ENCODE results near the gene SGSM2. TPM values are rescaled to one million over a fixed set of nuclear protein-coding genes. Genes with fewer than 3 reads are reported as not detected.

SGSM2 gene
- total RNA-seq, 2 experiments from 2014 or later, result 65.9 to 67.8 TPM

DNA sequence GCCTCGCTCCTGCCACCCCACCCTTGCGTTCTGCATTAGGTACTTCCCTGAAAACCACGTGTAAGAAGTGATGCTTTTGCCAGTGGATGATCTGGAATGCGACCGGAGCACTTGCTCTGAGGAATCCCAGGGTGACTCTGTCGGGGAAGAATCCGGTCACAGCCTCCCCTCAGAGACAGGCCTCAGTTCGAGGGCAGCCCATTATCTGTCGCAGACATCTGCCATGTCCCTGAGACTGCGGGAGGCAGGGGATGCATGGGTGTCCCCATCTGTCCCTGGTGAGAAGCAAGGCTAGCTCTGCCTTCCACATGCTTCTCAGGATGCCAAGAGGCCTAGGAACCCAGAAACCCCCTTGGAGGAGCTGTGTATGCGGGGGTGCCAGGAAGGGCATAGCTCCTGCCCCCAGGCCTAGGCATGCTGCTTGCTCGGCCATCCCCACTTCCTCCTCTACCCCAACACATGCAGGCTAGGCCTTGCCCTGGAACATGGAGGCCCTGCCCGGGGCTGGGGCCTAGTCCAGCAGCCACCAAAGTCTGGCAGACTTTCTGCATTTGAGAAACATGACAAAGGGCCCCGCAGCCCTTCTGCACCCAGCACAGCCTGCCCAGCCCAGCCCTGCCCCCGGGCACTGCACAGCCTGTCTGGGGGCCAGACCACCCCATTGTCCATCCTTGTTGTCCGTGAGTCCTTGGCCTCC is 43.1 kb downstream of the SGSM2 start:
- H3K9me3 Mint-ChIP-seq (ENCODE audit: insufficient read depth), result no peaks in the 10 kb centered on the region
- peaks cover 3% of the 10 kb centered on the region for H3K4me1 Mint-ChIP-seq (ENCODE audit: low read depth)
- ChIA-PET POLR2A (interaction anchor here (3.3 kb wide), 1 partner anchor 36 kb away, joined by 30 read pairs; no protein-coding TSS in a partner anchor), CTCF (interaction anchor here (0.6 to 10.0 kb wide), 4 partner anchors 12 to 212 kb away, joined by 3 to 479 read pairs (median 104); partner anchors contain the start of gene MNT)
- no peak overlapping the region for H3K27ac Mint-ChIP-seq
- H3K36me3 Mint-ChIP-seq (ENCODE audit: low read depth), result peaks cover 7% of the 10 kb centered on the region
- no peak overlapping the region for H3K4me3 Mint-ChIP-seq
- DNase-seq, result no peak
- no peaks in the 10 kb centered on the region for H3K27me3 Mint-ChIP-seq (ENCODE audit: low read depth)
- ATAC-seq, result no peak

DNA sequence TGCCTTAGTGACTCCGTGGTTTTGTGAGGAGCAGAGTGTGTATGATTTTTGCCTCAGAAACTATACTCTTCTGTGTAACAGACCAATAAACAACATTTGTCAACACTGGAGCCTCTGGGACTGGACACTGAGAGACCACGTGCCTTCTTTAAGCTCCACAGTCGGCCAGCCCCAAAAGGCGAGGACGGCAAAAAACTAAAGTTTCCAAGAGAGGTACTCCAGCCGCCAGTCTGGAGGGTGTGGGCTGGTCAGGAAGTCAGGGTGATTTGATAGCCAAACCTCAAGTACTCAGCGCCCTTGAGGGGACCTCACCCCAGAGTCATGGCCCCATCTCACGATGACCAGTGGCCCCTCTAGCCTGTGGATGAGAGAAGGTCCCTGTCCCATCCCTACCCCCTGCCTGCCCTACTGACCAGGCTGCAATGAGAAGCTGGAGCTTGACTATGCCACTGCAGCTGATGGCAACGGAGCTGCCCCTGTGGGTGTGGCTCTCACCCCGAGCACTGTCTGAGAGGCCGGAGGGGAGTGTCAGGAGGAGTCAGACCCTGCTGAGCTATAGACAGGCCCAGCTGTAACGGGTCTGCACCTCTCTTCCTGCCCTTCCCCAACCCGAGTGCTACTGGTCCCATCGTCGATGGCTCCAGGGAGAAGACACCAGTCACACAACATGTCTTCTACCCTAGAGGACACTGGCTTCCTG is 43.8 kb downstream of the SGSM2 start:
- Mint-ChIP-seq H3K27ac (no peak overlapping the region), H3K27me3 (ENCODE audit: low read depth) (no peaks in the 10 kb centered on the region), H3K36me3 (ENCODE audit: low read depth) (peaks cover 7% of the 10 kb centered on the region), H3K9me3 (ENCODE audit: insufficient read depth) (no peaks in the 10 kb centered on the region), H3K4me3 (no peak overlapping the region), H3K4me1 (ENCODE audit: low read depth) (peaks cover 3% of the 10 kb centered on the region)
- ATAC-seq (no peak), DNase-seq (no peak)
- CTCF ChIA-PET, result interaction anchor here (1.5 to 10.0 kb wide), 5 partner anchors 12 to 456 kb away, joined by 4 to 479 read pairs (median 95); partner anchors contain the start of genes MNT and PAFAH1B1
- POLR2A ChIA-PET, result interaction anchor here (1.2 to 3.3 kb wide), 3 partner anchors 20 to 35 kb away, joined by 3 to 30 read pairs (median 21); partner anchors contain the start of gene MNT

DNA sequence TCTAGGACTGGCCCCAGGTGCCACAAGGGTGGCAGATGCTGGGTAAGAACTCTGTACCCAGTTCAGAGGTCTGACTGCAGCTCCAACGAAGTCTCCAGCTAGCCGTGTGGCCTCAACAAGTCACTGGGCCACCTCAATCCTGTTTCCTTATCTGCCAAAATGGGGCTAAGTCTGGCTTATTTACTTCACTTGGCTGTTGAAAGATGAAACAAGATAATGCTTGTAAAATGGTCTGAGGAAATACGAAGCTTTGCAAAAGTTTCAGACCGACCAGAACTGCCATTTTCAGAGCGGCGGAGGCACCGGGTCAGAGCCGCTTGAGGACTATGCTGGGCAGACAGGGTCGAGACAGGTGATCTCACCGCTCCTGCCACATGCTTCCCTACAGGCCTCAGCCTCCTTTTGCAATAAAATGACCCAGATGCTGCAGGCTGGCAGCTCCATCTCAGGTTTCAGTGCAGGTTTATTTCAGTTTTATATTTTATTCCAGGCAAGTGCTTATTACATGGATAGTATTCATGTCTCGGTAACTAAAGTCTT is 46.4 kb downstream of the SGSM2 start:
- Mint-ChIP-seq H3K4me1 (ENCODE audit: low read depth) (peaks cover 11% of the 10 kb centered on the region), H3K27me3 (ENCODE audit: low read depth) (no peaks in the 10 kb centered on the region), H3K9me3 (ENCODE audit: insufficient read depth) (no peaks in the 10 kb centered on the region), H3K4me3 (no peak overlapping the region), H3K36me3 (ENCODE audit: low read depth) (peaks cover 3% of the 10 kb centered on the region), H3K27ac (peak overlapping the region; percentile 30)
- no peak for ATAC-seq
- ChIA-PET CTCF (interaction anchor here (0.6 to 10.0 kb wide), 12 partner anchors 9 to 326 kb away, joined by 3 to 479 read pairs (median 10); partner anchors contain the start of genes METTL16 and MNT), POLR2A (interaction anchor here (0.7 to 3.3 kb wide), 7 partner anchors 9 to 290 kb away, joined by 3 to 35 read pairs (median 4); partner anchors contain the start of genes METTL16 and MNT)
- no peak for DNase-seq

DNA sequence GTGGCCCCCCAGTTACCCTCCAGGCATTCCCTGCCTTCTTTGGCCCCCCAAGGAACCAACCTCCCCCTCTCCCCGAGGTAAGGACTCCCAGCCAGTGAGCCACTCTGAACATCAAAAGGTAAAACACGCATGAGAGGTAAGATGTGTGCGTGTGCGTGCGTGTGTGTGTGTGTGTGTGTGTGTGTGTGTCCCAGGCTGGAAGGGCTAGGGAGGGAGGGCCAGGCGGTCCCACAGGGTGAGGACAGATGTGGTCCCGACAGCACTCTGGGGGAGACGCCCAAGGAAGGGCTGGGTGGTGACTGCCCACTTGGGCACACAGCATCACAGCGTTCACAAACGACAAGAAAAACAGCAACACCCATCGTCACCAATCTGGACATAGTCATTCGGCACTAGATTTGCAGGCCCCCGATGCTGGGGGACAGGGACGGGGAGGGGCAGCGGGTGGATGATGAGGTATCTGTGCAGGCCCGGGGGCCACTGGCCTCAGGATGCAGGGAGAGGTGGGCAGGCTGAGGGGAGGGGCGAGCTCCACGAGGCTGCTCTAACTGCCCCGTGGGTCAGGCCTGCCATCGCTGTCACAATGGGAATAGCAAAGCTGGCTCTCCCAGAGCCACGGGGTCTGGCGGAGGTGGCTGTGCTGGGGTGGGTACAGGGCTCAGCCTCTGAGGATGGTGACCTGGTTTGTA is 47.3 kb downstream of the SGSM2 start:
- ChIA-PET POLR2A (no interaction called here), CTCF (interaction anchor here (4.4 to 10.0 kb wide), 2 partner anchors 8 to 31 kb away, joined by 95 to 479 read pairs; no protein-coding TSS in a partner anchor)
- H3K36me3 Mint-ChIP-seq (ENCODE audit: low read depth), result peaks cover 3% of the 10 kb centered on the region
- H3K4me1 Mint-ChIP-seq (ENCODE audit: low read depth), result peaks cover 19% of the 10 kb centered on the region
- ATAC-seq (no peak), DNase-seq (no peak)
- H3K4me3 Mint-ChIP-seq, result no peak overlapping the region
- no peaks in the 10 kb centered on the region for H3K9me3 Mint-ChIP-seq (ENCODE audit: insufficient read depth)
- H3K27ac Mint-ChIP-seq, result no peak overlapping the region
- H3K27me3 Mint-ChIP-seq (ENCODE audit: low read depth), result no peaks in the 10 kb centered on the region

DNA sequence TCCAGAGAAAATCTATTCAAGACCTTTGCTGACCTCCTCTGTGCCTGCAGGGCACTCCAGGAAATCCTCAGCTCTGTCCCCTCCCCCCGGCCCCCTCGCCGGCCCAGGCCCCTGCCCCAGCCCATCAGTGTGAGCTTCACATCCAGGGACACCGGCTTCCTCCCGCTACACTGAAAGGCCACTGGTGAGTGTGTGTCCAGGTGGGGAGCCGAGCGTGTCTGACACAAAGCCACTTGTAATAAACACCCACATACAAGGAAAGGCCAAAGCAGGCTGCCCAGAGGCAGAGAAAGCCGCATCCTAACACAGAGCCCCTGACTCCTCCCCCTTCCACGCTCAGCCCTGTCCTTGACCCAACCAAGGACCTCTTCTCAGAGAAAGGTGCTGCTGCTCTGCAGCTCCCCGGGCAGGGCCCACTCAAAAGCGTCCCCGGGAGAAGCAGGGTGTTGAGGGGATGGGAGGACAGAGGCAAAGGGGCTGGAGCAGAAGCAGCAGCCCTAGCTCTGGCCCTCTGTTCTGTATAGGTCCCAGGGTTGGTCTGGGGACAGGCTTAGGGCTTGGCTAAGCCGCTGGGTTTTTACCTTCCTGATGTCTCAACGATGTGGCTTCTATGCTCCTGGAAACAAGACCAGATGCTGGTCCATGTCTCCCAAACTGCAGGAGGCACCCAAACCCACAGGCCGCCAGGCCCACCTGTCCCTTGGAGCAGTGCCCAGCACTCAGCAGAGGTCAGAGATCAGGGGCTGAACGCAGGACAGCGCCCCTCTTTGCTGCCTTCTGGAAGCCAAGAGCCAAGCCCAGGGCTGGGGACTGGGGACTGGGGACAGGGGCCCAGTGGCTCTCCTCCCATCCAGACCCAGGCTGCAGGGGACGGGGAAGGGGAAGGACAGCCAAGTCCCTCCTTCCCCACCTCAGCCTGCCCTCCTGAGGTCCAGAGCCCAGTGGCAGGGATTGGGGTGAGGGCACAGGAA is 48.2 kb downstream of the SGSM2 start:
- DNase-seq (no peak), ATAC-seq (no peak)
- POLR2A ChIA-PET, result no interaction called here
- peaks cover 4% of the 10 kb centered on the region for H3K36me3 Mint-ChIP-seq (ENCODE audit: low read depth)
- H3K4me3 Mint-ChIP-seq, result no peak overlapping the region
- no peak overlapping the region for H3K27ac Mint-ChIP-seq
- no peaks in the 10 kb centered on the region for H3K9me3 Mint-ChIP-seq (ENCODE audit: insufficient read depth)
- no peaks in the 10 kb centered on the region for H3K27me3 Mint-ChIP-seq (ENCODE audit: low read depth)
- CTCF ChIA-PET, result interaction anchor here (10.0 kb wide), 1 partner anchor 30 kb away, joined by 479 read pairs; no protein-coding TSS in a partner anchor
- H3K4me1 Mint-ChIP-seq (ENCODE audit: low read depth), result peaks cover 28% of the 10 kb centered on the region

DNA sequence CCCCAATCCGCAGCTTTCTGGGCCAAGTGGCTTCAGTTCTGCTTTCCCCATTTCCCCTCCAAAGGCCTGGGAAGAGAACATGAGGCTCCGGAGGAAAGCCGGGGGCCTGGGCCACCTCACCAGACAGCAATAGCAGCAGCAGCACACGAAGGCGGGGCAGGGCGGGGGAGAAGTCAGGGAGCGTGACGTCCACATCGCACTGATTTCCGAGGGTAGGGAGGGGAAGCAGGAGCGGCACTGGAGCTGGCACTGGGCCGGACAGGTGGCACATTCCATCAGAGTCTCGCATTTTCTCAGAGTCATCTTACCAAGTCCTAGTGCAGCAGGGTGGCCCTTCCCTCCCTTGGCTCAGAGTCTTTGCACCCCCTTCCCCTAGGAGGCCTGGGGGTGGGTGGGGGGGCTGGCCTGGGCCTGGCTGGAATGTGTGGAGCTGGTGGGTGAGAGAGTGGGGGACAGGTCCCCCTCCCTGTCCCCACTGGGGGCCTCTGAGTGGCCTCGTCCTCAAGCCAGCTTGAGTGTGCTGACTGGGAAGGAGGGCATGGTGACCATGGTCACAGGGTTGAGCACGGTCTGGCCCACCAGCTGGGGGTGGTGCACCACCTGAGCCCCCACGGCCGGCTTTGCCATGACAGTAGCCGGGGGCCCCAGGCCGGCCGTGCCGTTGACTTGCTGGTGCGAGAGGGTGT is 49.2 kb downstream of the SGSM2 start:
- H3K4me3 Mint-ChIP-seq, result no peak overlapping the region
- no peak for DNase-seq
- no peaks in the 10 kb centered on the region for H3K9me3 Mint-ChIP-seq (ENCODE audit: insufficient read depth)
- CTCF ChIA-PET, result interaction anchor here (10.0 kb wide), 1 partner anchor 29 kb away, joined by 479 read pairs; no protein-coding TSS in a partner anchor
- H3K4me1 Mint-ChIP-seq (ENCODE audit: low read depth), result peaks cover 35% of the 10 kb centered on the region
- H3K27me3 Mint-ChIP-seq (ENCODE audit: low read depth), result no peaks in the 10 kb centered on the region
- peaks cover 4% of the 10 kb centered on the region for H3K36me3 Mint-ChIP-seq (ENCODE audit: low read depth)
- H3K27ac Mint-ChIP-seq, result no peak overlapping the region
- no peak for ATAC-seq
- POLR2A ChIA-PET, result no interaction called here

DNA sequence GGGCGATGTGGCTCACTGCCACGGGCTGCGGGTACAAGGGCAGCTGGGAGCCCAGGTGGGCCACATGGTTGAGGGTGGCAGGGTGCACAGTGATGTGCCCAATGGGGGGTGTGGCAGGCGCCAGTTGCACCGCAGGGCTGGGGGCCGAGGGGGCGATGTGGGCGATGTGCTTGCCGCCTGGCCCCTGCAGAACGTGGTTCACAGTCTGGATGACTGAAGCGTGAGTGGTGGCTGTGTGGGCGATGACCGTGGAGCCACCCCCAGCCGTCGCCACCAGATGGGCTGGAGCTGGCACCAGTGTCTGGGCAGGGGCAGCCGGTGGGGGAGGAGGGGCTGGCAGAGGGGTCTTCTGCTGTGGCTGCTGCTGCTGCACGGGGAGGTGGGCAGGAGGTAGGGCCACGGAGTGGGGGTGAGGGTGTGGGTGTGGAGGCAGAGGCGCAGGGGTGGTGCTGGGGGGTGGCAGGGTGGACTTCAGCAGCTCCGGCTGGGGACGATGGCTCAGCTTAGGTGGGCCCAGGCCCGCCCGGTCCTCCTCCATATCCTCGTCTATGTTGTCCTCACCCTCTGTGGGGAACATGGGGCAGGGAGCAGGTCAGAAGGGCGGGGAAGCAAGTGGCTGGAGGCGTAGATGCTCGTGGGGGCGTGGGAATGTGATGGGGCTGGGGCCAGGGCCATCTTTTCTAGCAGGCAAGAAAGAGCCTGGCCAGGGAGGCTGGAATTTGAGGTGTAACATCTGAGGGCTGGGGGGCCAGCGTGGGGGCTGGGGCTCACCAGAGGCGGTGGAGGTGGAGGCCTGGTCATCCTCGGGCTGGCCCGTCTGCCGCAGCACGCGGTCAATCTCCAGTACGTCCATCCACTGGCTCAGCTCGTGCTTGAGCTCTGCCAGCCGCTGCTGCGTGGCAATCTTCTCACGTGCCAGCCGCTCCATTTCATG is 50.1 kb downstream of the SGSM2 start:
- Mint-ChIP-seq H3K36me3 (ENCODE audit: low read depth) (peaks cover 12% of the 10 kb centered on the region), H3K4me3 (no peak overlapping the region), H3K9me3 (ENCODE audit: insufficient read depth) (no peaks in the 10 kb centered on the region), H3K27ac (no peak overlapping the region), H3K4me1 (ENCODE audit: low read depth) (peaks cover 43% of the 10 kb centered on the region), H3K27me3 (ENCODE audit: low read depth) (no peaks in the 10 kb centered on the region)
- no peak for ATAC-seq
- ChIA-PET POLR2A (no interaction called here), CTCF (interaction anchor here (2.0 kb wide), 1 partner anchor 29 kb away, joined by 15 read pairs; no protein-coding TSS in a partner anchor)
- DNase-seq, result no peak

DNA sequence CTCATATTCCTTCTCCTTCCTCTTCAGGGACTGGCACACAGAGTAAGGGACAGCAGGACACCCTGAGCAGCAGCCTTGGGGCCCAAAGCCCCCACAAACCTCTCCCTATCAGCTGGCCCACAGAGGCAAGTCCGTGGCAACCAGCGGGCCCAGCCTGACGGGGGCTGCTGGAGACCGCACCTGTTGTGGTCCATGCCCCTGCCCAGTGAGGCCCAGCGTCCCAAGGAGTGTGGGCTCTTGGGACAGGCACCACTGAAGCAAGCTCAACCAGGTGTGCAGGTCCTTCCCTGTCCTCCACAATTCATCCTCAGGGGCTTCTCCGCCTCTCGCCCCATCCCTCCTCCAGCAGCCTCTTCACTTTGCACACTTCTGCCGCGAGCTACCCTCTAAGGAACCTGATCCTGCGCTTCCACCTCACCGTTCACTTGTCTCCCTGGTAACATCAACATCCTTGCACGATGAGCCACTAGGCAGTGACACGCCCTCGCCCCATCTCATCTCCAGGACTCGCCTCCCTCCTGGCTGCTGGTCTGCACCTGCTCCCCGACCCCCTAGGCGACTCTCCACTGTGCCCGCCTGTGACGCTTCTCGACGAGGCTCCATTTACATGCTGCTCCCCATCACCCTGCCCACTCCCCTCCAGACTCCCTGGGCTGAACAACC is 50.9 kb downstream of the SGSM2 start:
- H3K4me3 Mint-ChIP-seq, result no peak overlapping the region
- POLR2A ChIA-PET, result no interaction called here
- ATAC-seq, result no peak
- DNase-seq, result no peak
- H3K27me3 Mint-ChIP-seq (ENCODE audit: low read depth), result no peaks in the 10 kb centered on the region
- peak overlapping the region; percentile 36 for H3K27ac Mint-ChIP-seq
- CTCF ChIA-PET, result interaction anchor here (0.5 to 2.0 kb wide), 3 partner anchors 28 to 40 kb away, joined by 3 to 15 read pairs (median 3); no protein-coding TSS in a partner anchor
- no peaks in the 10 kb centered on the region for H3K9me3 Mint-ChIP-seq (ENCODE audit: insufficient read depth)
- peaks cover 12% of the 10 kb centered on the region for H3K36me3 Mint-ChIP-seq (ENCODE audit: low read depth)
- peaks cover 44% of the 10 kb centered on the region for H3K4me1 Mint-ChIP-seq (ENCODE audit: low read depth)

DNA sequence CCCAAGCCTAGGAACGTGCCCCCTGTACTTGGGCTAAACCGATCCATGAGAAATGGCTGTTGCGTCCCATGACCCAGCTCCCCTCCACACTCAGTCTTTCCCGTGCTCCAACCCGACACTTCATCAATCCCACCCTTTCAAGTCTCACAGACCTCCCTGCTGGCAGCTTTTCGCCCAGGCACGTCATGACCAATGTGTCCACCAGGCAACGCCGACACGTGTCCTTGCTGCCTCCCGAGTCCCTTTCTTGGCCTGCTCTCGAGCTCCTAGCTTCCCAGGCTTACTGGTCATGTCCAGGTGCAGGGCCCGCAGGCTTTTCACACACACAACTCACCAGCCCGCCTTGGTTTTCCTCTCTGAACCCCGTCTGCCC is 51.4 kb downstream of the SGSM2 start:
- DNase-seq, result no peak
- Mint-ChIP-seq H3K4me1 (ENCODE audit: low read depth) (peaks cover 41% of the 10 kb centered on the region), H3K4me3 (no peak overlapping the region), H3K27ac (peak overlapping the region; percentile 36), H3K27me3 (ENCODE audit: low read depth) (no peaks in the 10 kb centered on the region), H3K9me3 (ENCODE audit: insufficient read depth) (no peaks in the 10 kb centered on the region), H3K36me3 (ENCODE audit: low read depth) (peaks cover 12% of the 10 kb centered on the region)
- ChIA-PET POLR2A (no interaction called here), CTCF (interaction anchor here (0.5 to 2.0 kb wide), 4 partner anchors 27 to 285 kb away, joined by 3 to 15 read pairs (median 3); no protein-coding TSS in a partner anchor)
- ATAC-seq, result no peak

Measured in activated CD8-positive, alpha-beta T cell treated with anti-CD3 and anti-CD28 coated beads, Interleukin-2, amount 10 ng/mL, durations not matched to agents 7 days and 5 days (primary cell).